Measurements from ENCODE around the gene PTPN20. TPM values are rescaled to one million over a fixed set of nuclear protein-coding genes. Genes with fewer than 3 reads are reported as not detected.
A peak's percentile ranks its signal among the peaks of the same experiment; 100 is the strongest.
"Not testable (repeated sequence)": the region's sequence is repeated elsewhere in the genome, so short reads cannot be mapped to it uniquely, and the experiment has no call there.

The PTPN20 gene
- total RNA-seq, 1 experiment from 2014 or later = not detected

DNA sequence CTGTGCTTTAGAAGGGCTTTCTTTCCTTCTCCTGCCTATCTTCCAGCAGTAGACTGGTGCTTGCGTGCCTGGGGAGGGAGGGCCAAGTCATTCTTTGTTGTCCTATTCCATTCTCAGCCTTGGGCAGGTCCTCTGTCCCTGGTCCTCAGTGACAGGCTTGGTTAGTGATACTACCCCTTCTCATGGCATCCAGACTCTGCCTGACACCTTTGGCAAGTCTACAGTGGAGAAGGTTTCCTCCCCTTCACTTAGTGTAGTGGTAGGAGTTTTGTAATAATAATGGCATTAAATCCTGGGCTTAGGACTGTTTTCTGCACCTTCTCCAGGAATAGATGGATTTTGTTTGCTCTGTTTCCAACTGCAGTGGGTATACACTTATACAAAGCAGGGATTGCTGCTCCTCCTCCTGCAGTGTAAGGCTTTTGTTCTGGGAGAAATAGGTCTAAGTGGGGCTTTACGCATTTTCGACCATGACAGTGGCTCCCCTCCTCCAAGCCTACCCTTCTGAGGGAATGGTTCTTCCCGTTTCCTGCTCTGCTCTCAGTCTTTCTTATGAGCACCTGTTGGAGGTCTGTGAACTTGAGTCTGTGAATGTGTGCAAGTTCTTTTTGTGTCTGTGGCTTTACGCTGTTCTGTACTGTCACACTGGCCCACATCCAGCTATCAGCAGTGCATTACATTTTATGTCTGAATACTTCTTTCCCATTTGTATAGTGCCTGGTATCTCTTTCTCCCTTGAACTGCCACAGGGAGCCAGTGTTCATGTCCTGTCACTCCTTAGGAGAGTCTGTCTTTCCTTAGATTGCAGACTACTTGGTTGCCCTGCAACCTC lies 37.7 kb downstream of the PTPN20 start:
- H3K18ac ChIP-seq (ENCODE audit: insufficient read length, low read depth, low read length); H3K79me1 ChIP-seq (ENCODE audit: insufficient read depth, low read depth, low read length, poor library complexity, severe bottlenecking); H2AK5ac ChIP-seq (ENCODE audit: insufficient read length, low read length); H3K9me3 ChIP-seq (ENCODE audit: control insufficient read depth, low read depth, low read length); H3K79me2 ChIP-seq (ENCODE audit: insufficient read depth, low read length); H3K56ac ChIP-seq (ENCODE audit: insufficient read length, low read depth, low read length); H3T11ph ChIP-seq (ENCODE audit: low read length); H3K36me3 Mint-ChIP-seq (ENCODE audit: insufficient read depth in 1 of 3, low read depth in 3 of 3); H2BK15ac ChIP-seq (ENCODE audit: low read depth, low read length); H3K4me2 ChIP-seq (ENCODE audit: insufficient read depth, insufficient read length, low read length); H4K8ac ChIP-seq (replicated peaks; ENCODE audit: insufficient read length, low read depth, low read length); H3K4ac ChIP-seq (ENCODE audit: low read depth, low read length); H3K9me3 Mint-ChIP-seq; H3K27me3 ChIP-seq (ENCODE audit: insufficient read depth, low read length); H2BK20ac ChIP-seq (ENCODE audit: low read depth, low read length, poor library complexity, severe bottlenecking); H4K91ac ChIP-seq (ENCODE audit: insufficient read length, low read depth, low read length); H3K27me3 Mint-ChIP-seq (ENCODE audit: low read depth); H3K27ac ChIP-seq (ENCODE audit: insufficient read length, low read depth, low read length); H4K5ac ChIP-seq (ENCODE audit: insufficient read length, low read depth, low read length); H2BK120ac ChIP-seq (ENCODE audit: low read depth, low read length, poor library complexity, severe bottlenecking); H3K4me1 Mint-ChIP-seq; H2BK5ac ChIP-seq (ENCODE audit: insufficient read length, low read length); H2BK12ac ChIP-seq (ENCODE audit: insufficient read length, low read depth, low read length); H3K23ac ChIP-seq (ENCODE audit: insufficient read length, low read depth, low read length); H3K4me1 ChIP-seq (ENCODE audit: insufficient read depth, low read length); H3K14ac ChIP-seq (ENCODE audit: insufficient read depth, low read length); H3K23me2 ChIP-seq (ENCODE audit: insufficient read length, low read depth, low read length, poor library complexity, severe bottlenecking); H2AFZ ChIP-seq (ENCODE audit: low read length); H3K9ac ChIP-seq (ENCODE audit: extremely low read depth, insufficient read length, low read length); H4K20me1 ChIP-seq (ENCODE audit: control insufficient read depth, insufficient read depth, insufficient read length); H3K4me3 Mint-ChIP-seq: not testable (repeated sequence)
- no CpG with 5 or more reads among the region's 5 CpGs for WGBS (ENCODE audit: extremely low coverage, insufficient read length, low lambda C conversion rate)
- peak; percentile 29 for DNase-seq
- peak overlapping the region in 1 of 3 experiments; percentile 67; a peak in 1 of 7 replicates for H3K27ac Mint-ChIP-seq

DNA sequence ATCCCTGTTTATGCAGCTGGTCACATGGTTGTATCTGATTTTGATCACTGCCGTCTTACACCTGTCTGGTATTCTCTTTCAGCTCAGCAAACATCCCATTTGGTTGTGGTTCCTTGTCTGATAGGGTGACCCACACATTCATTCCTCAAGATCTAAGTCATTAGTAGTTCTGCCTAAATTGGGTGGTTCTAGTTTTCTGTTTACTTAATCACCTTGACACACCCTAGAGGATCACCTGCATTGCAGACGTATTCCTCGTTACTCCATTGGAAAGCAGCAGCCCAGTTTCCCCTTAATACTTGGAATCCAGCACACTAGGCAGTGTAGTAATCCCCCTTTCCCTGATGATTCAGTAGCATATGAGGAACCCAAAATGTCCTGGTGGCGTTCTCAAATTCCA lies 41.3 kb downstream of the PTPN20 start:
- not testable (repeated sequence) for H3K27me3 Mint-ChIP-seq (ENCODE audit: low read depth); H3K4me1 Mint-ChIP-seq; H3K27ac ChIP-seq (ENCODE audit: insufficient read length, low read depth, low read length); H3K4me3 Mint-ChIP-seq; H3K27me3 ChIP-seq (ENCODE audit: insufficient read depth, low read length); H2BK12ac ChIP-seq (ENCODE audit: insufficient read length, low read depth, low read length); DNase-seq; H2AFZ ChIP-seq (ENCODE audit: low read length); H3K18ac ChIP-seq (ENCODE audit: insufficient read length, low read depth, low read length); H3K4ac ChIP-seq (ENCODE audit: low read depth, low read length); H2BK5ac ChIP-seq (ENCODE audit: insufficient read length, low read length); H3K9me3 Mint-ChIP-seq; H3K4me1 ChIP-seq (ENCODE audit: insufficient read depth, low read length); H2BK20ac ChIP-seq (ENCODE audit: low read depth, low read length, poor library complexity, severe bottlenecking); H3T11ph ChIP-seq (ENCODE audit: low read length); H3K9me3 ChIP-seq (ENCODE audit: control insufficient read depth, low read depth, low read length); H3K4me2 ChIP-seq (ENCODE audit: insufficient read depth, insufficient read length, low read length); H3K23ac ChIP-seq (ENCODE audit: insufficient read length, low read depth, low read length); H3K27ac Mint-ChIP-seq; H2AK5ac ChIP-seq (ENCODE audit: insufficient read length, low read length); H3K56ac ChIP-seq (ENCODE audit: insufficient read length, low read depth, low read length); H4K5ac ChIP-seq (ENCODE audit: insufficient read length, low read depth, low read length); H2BK120ac ChIP-seq (ENCODE audit: low read depth, low read length, poor library complexity, severe bottlenecking); H3K79me1 ChIP-seq (ENCODE audit: insufficient read depth, low read depth, low read length, poor library complexity, severe bottlenecking); H4K91ac ChIP-seq (ENCODE audit: insufficient read length, low read depth, low read length); H3K14ac ChIP-seq (ENCODE audit: insufficient read depth, low read length); H4K20me1 ChIP-seq (ENCODE audit: control insufficient read depth, insufficient read depth, insufficient read length); H4K8ac ChIP-seq (replicated peaks; ENCODE audit: insufficient read length, low read depth, low read length); H3K79me2 ChIP-seq (ENCODE audit: insufficient read depth, low read length); H3K36me3 Mint-ChIP-seq (ENCODE audit: insufficient read depth in 1 of 3, low read depth in 3 of 3); H3K9ac ChIP-seq (ENCODE audit: extremely low read depth, insufficient read length, low read length); H3K23me2 ChIP-seq (ENCODE audit: insufficient read length, low read depth, low read length, poor library complexity, severe bottlenecking); H2BK15ac ChIP-seq (ENCODE audit: low read depth, low read length)
- no CpG with 5 or more reads among the region's 4 CpGs for WGBS (ENCODE audit: extremely low coverage, insufficient read length, low lambda C conversion rate)

Measured in H9 (cell line).